Fibroblast of villous mesenchyme (primary cell): ENCODE data around the gene SIPA1L2. TPM values are rescaled to one million over a fixed set of nuclear protein-coding genes. Genes with fewer than 3 reads are reported as not detected.

ENCODE experiments used
- DNase-seq: peaks from one replicate; pipeline ENCODE4 v3.0.0-alpha.2; 2010; ENCODE audit warnings: low read depth
- H3K4me3 ChIP-seq: 2 replicates; pipeline ENCODE4 v1.5.1; 2011; ENCODE audit warnings: low read depth, mild to moderate bottlenecking, low read length
- total RNA-seq: library from RNA; depleted of rRNA; stranded (reverse); fragments of >200 nt; gene quantifications from 2 replicates; pipeline ENCODE4 v1.2.3, GENCODE V29; 2012
- TF ChIP-seq, protein P1 (sequence below): IDR thresholded peaks from 2 replicates; pipeline ENCODE4 v1.5.1; 2012; ENCODE audit warnings: low read depth, mild to moderate bottlenecking, low read length; ENCODE audit not compliant: insufficient read depth

The SIPA1L2 gene
- total RNA-seq, 1 donor: 5.6 TPM

DNA sequence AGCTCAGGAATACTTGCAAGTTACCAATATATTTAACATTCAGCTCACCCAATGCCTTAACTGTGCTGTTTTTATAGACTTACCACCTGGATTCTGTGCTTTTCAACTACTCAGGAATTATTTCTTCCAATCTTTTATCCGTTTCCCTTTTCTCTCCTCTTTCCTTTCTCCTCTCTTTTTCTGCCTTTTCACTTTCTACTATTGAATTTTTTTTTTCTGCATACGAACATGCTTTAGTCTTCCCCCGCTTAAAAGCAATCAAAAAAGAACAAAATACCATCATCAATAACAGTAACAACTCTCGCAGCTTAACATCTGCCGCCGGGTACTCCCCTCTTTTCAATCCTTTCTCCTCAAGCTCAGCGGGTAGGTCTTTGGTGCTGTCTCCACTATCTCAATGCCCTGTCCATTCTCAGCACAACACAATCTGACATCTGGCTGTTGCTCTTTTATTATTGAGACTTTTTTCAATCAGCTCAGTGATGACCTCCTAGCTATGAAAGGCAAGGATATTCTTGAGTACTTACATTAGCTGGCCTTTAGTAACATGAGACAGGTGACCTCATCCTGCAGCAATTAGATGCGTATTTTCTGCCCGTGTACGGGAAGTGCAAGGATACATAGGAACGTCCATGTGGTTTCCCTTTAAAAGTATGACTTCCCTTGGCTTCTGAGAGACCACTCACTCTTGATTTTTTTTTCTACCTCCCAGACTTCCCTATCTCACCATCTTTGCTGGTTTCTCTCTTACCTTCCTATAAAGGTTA is 40.2 kb upstream of the SIPA1L2 start:
- DNase-seq: no peak
- no peak overlapping the region for H3K4me3 ChIP-seq
- TF ChIP-seq, protein P1, sequence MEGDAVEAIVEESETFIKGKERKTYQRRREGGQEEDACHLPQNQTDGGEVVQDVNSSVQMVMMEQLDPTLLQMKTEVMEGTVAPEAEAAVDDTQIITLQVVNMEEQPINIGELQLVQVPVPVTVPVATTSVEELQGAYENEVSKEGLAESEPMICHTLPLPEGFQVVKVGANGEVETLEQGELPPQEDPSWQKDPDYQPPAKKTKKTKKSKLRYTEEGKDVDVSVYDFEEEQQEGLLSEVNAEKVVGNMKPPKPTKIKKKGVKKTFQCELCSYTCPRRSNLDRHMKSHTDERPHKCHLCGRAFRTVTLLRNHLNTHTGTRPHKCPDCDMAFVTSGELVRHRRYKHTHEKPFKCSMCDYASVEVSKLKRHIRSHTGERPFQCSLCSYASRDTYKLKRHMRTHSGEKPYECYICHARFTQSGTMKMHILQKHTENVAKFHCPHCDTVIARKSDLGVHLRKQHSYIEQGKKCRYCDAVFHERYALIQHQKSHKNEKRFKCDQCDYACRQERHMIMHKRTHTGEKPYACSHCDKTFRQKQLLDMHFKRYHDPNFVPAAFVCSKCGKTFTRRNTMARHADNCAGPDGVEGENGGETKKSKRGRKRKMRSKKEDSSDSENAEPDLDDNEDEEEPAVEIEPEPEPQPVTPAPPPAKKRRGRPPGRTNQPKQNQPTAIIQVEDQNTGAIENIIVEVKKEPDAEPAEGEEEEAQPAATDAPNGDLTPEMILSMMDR: no peak

DNA sequence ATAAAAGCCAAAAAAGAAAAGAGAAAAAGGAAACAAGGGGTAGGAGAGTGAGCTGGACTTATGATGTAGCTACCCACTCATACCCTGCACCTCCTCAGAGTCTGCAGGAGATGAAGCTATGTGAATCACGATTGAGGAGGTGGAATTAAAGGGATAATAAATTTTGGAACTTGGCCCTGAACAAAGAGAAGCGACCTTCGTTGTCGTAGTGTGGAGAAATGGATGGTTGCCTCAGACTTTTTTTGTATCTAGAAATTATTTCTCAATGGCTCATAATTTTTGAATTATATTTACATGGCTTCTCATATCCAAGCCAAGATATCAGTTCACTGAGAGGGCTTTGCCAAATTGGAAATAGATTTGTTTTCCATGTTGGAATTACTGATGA is 37.8 kb upstream of the SIPA1L2 start:
- no peak for DNase-seq
- no peak overlapping the region for H3K4me3 ChIP-seq
- TF ChIP-seq, protein P1: no peak

DNA sequence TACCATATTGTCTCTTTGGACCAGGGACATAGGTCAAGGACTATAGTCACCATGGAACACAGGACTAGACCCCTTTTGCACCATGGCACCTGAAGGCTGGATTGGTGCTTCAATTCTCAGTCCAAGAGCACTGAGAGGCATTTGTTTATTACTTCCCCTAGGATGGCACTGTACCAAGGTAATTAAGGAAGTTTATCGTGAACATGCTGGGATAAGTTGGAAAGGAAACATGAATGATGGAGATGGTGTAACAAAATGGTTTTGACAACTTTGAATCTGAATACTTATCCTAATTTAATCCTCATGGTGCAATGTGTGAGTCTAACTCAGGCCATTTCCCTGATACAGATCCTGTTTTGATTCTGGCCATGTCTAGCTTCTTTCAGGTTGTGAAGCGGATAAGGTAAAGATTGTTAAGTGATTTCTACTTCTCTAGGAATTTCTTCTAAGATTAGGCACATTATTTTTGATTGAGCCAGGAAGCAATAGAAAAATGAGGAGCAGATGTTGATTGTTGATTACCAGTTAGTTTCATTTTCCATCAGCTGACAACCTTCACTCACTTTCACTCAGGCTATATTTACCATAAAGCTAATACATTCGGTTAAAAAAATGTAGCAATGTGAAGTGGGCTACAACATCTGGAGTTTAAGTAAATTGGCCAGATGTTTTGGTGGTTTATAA is 37.3 kb upstream of the SIPA1L2 start:
- DNase-seq: no peak
- H3K4me3 ChIP-seq: no peak overlapping the region
- TF ChIP-seq, protein P1: no peak

GRCh38 chr1:232664844-232665777 is 35.2 kb upstream of the SIPA1L2 start:
- TF ChIP-seq, protein P1: no peak
- no peak overlapping the region for H3K4me3 ChIP-seq
- no peak for DNase-seq

DNA sequence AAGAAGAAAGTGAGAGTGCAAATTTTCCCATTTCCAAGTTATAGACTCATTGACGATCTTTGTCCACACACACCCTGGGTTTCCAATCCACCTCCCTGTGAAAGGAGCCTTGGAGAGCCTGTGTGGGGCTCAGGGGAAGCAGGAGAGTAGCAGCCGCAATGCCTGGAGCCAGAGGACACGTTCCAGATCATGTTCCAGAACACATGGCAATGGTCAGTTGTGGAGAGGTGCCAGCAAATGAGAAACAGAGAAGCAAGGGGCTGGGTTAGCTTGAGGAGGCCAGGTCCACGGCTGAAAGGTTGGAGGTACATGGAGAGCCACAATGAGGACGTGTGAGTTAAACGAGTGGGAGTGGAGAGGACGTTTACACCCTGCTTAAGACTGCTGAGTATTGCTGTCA is 33.0 kb upstream of the SIPA1L2 start:
- H3K4me3 ChIP-seq: no peak overlapping the region
- DNase-seq: no peak
- TF ChIP-seq, protein P1: no peak

- no peak for DNase-seq
- TF ChIP-seq, protein P1: no peak
- no peak overlapping the region for H3K4me3 ChIP-seq
Measured at GRCh38 chr1:232658386-232658785, 28.5 kb upstream of the SIPA1L2 start.
